AG09319 (cell line): Measurements from ENCODE around the gene LINC00632.

Experiments used
- DNase-seq: peaks from one replicate; pipeline ENCODE4 v3.0.0-alpha.2; 2010; ENCODE audit warnings: low read depth; ENCODE audit errors: extremely low read depth
- CTCF ChIP-seq: IDR thresholded peaks from 2 replicates; pipeline ENCODE4 v1.5.1; 2011; ENCODE audit warnings: low read depth, mild to moderate bottlenecking, inconsistent platforms, low read length, moderate library complexity

Gene LINC00632

GRCh38 chrX:140799216-140799615, 89.7 kb downstream of the LINC00632 start:
- DNase-seq, result no peak
- no peak for TF ChIP-seq CTCF

- TF ChIP-seq CTCF, result no peak
- DNase-seq, result no peak
Observed at GRCh38 chrX:140804292-140804691, 94.7 kb downstream of the LINC00632 start.

- peak; percentile 1 for DNase-seq
- TF ChIP-seq CTCF, result no peak
Observed at GRCh38 chrX:140815868-140816267, 106.3 kb downstream of the LINC00632 start.

- DNase-seq, result no peak
- peak; percentile 55 for TF ChIP-seq CTCF
Observed at GRCh38 chrX:140817943-140818342, 108.4 kb downstream of the LINC00632 start.

- DNase-seq, result no peak
- TF ChIP-seq CTCF, result no peak
Observed at GRCh38 chrX:140821280-140821679, 111.7 kb downstream of the LINC00632 start.

- no peak for DNase-seq
- no peak for TF ChIP-seq CTCF
Observed at GRCh38 chrX:140822184-140822583, 112.6 kb downstream of the LINC00632 start.

GRCh38 chrX:140822861-140823260, 113.3 kb downstream of the LINC00632 start:
- no peak for DNase-seq
- no peak for TF ChIP-seq CTCF
